HepG2 (cell line): ENCODE data around the gene PUS7. TPM values are rescaled to one million over a fixed set of nuclear protein-coding genes. Genes with fewer than 3 reads are reported as not detected.

Experiments used
- ATAC-seq: fragments of 200-7000 bp; cut with Tn5 transposase; 3 replicates; pipeline ENCODE4 v1.9.1; 2020; ENCODE audit warnings: mild to moderate bottlenecking, moderate library complexity
- Bru-seq: library from RNA; stranded (reverse); fragments of 400-500 nt; gene quantifications from one replicate; lab custom pipeline; 2021; lab: Mats Ljungman, UMichigan
- BruChase-seq, 2 experiments: library from RNA; stranded (reverse); fragments of 400-500 nt; gene quantifications; one replicate each; lab custom pipeline; 2021; lab: Mats Ljungman, UMichigan
- BruUV-seq: library from RNA; stranded (reverse); fragments of 400-500 nt; replicated peaks from 2 replicates; lab custom pipeline; 2021; lab: Mats Ljungman, UMichigan
- CTCF ChIA-PET: fragments of 300-600 bp; formaldehyde crosslinking; extraction: SDS; loops from one replicate; lab custom pipeline; 2021; ENCODE audit warnings: low total read pairs, inconsistent platforms, low intra/inter-chr PET ratio; lab: Yijun Ruan, JAX
- POLR2A ChIA-PET: fragments of 350-600 bp; sonication (Branson Sonifier 250); formaldehyde crosslinking; loops from one replicate; lab custom pipeline; 2020; ENCODE audit warnings: antibody characterized with exemption, inconsistent platforms; lab: Yijun Ruan, JAX
- DNase-seq: peaks from one replicate; pipeline ENCODE4 v3.0.0-alpha.2; 2015; ENCODE audit warnings: low spot score
- FAIRE-seq: peaks from 3 replicates; lab custom pipeline; 2011; peaks lifted over from hg19 to GRCh38; lab: Jason Lieb, UNC
- H2AFZ ChIP-seq: one replicate; pipeline ENCODE4 v1.6.1; 2011; ENCODE audit warnings: low read length, inconsistent platforms
- H3K27ac ChIP-seq: fragments of 300-600 bp; 3 replicates; pipeline ENCODE4 v1.8.0; 2011; ENCODE audit warnings: mixed run types, mild to moderate bottlenecking, mixed read lengths, low read length, inconsistent platforms; ENCODE audit not compliant: insufficient read depth; ENCODE audit errors: extremely low read length
- H3K27me3 ChIP-seq, 2 experiments: fragments of 200-600 bp in 1 of 2; 2 replicates in 1 of 2; 3 replicates in 1 of 2; pipeline versions ENCODE4 v1.6.0 to v1.8.0; 2011; ENCODE audit warnings: low read length in 2 of 2, mild to moderate bottlenecking in 2 of 2, moderate library complexity in 2 of 2, inconsistent platforms in 1 of 2; ENCODE audit not compliant: insufficient read depth in 2 of 2, control insufficient read depth in 1 of 2
- H3K36me3 ChIP-seq, 2 experiments: fragments of 200-600 bp in 1 of 2; replicated peaks in 1 of 2; 2 replicates in 1 of 2; 3 replicates in 1 of 2; pipeline versions ENCODE4 v1.5.1 to v1.8.0; 2011; ENCODE audit warnings: low read length in 2 of 2, inconsistent platforms in 1 of 2; ENCODE audit not compliant: insufficient read depth in 2 of 2, control insufficient read depth in 1 of 2
- H3K4me1 ChIP-seq: 2 replicates; pipeline ENCODE4 v1.5.1; 2012; ENCODE audit warnings: low read length, inconsistent platforms; ENCODE audit not compliant: insufficient read depth
- H3K4me2 ChIP-seq: 2 replicates; pipeline ENCODE4 v1.6.0; 2011; ENCODE audit warnings: low read depth, low read length, inconsistent platforms
- H3K4me3 ChIP-seq, 3 experiments: fragments of 200-600 bp in 1 of 3; sonication (generic), shearing (Covaris generic) in 1 of 3; replicated peaks in 1 of 3; 2 replicates each; pipeline ENCODE4 v1.5.1; 2011 to 2016; ENCODE audit warnings: low read length in 3 of 3, inconsistent platforms in 2 of 3, low read depth in 2 of 3, mild to moderate bottlenecking in 2 of 3, control low read depth in 1 of 3, mixed read lengths in 1 of 3; ENCODE audit not compliant: insufficient read depth in 1 of 3
- H3K79me2 ChIP-seq: one replicate; pipeline ENCODE4 v1.6.1; 2011; ENCODE audit warnings: low read length, inconsistent platforms; ENCODE audit not compliant: insufficient read depth
- H3K9ac ChIP-seq: 2 replicates; pipeline ENCODE4 v1.6.0; 2011; ENCODE audit warnings: mild to moderate bottlenecking, low read depth, low read length, inconsistent platforms; ENCODE audit not compliant: insufficient read depth
- H3K9me3 ChIP-seq: 2 replicates; pipeline ENCODE4 v1.5.1; 2012; ENCODE audit warnings: mild to moderate bottlenecking, low read length
- H4K20me1 ChIP-seq: 2 replicates; pipeline ENCODE4 v1.6.0; 2011; ENCODE audit warnings: inconsistent platforms, mild to moderate bottlenecking, low read length, moderate library complexity; ENCODE audit not compliant: insufficient read depth
- NR2C2 ChIP-seq: sonication (generic); formaldehyde crosslinking; IDR thresholded peaks from 2 replicates; pipeline ENCODE4 v1.4.0; 2020; ENCODE audit warnings: missing genetic modification reagents, mild to moderate bottlenecking, moderate library complexity, borderline replicate concordance
- SP1 ChIP-seq, 2 experiments: fragments of 450-650 bp in 1 of 2; sonication (generic) in 1 of 2; formaldehyde crosslinking in 1 of 2; IDR thresholded peaks; 2 replicates each; pipeline versions ENCODE4 v1.4.0 to v1.6.1; 2016 to 2020; ENCODE audit warnings: missing genetic modification reagents in 1 of 2
- TCF7 ChIP-seq: sonication (generic); IDR thresholded peaks from 2 replicates; pipeline ENCODE4 v1.6.1; 2016; ENCODE audit warnings: antibody characterized with exemption, low read depth
- U2AF2 ChIP-seq: fragments of 200-400 bp; formaldehyde crosslinking; IDR thresholded peaks from 2 replicates; pipeline ENCODE4 v1.6.1; 2017; ENCODE audit warnings: low read depth, mild to moderate bottlenecking, low read length
- ZBTB33 ChIP-seq: sonication (generic); formaldehyde crosslinking; IDR thresholded peaks from 2 replicates; pipeline ENCODE4 v1.4.0; 2020; ENCODE audit warnings: missing genetic modification reagents
- ZNF143 ChIP-seq: sonication (generic); formaldehyde crosslinking; IDR thresholded peaks from 2 replicates; pipeline ENCODE4 v1.4.0; 2020; ENCODE audit warnings: missing genetic modification reagents
- ZNF350 ChIP-seq: sonication (generic); formaldehyde crosslinking; IDR thresholded peaks from 2 replicates; pipeline ENCODE4 v1.4.0; 2020; ENCODE audit warnings: mild to moderate bottlenecking, low read depth, missing genetic modification reagents, borderline replicate concordance
- ZNF460 ChIP-seq: sonication (generic); formaldehyde crosslinking; IDR thresholded peaks from 2 replicates; pipeline ENCODE4 v1.5.1; 2020; ENCODE audit warnings: missing genetic modification reagents, mild to moderate bottlenecking, borderline replicate concordance
- ZNF550 ChIP-seq: sonication (generic); formaldehyde crosslinking; IDR thresholded peaks from 2 replicates; pipeline ENCODE4 v1.4.0; 2020; ENCODE audit warnings: mild to moderate bottlenecking, missing genetic modification reagents, borderline replicate concordance
- ZNF7 ChIP-seq: IDR thresholded peaks from 2 replicates; pipeline ENCODE4 v1.6.1; 2016; ENCODE audit warnings: missing biosample characterization, missing genetic modification reagents
- WGBS: methylation state at CpG from one replicate; pipeline ENCODE4 v1.1.6; 2017; ENCODE audit warnings: low lambda C conversion rate; 5-methylcytosine and 5-hydroxymethylcytosine counted together
- in situ Hi-C: cut with HindIII; loops from 2 replicates; pipeline ENCODE4 v1.10.0; 2017; ENCODE audit warnings: low pct_unique_long_range_greater_than_20kb; ENCODE audit not compliant: extremely low pct_ligation_motif_present
- intact Hi-C: fragments of 100-400 bp; cut with micrococcal nuclease; formaldehyde crosslinking; loops from one replicate; pipeline ENCODE4 v1.10.0; 2022; ENCODE audit not compliant: unreplicated experiment
- long read RNA-seq, 2 experiments: library from RNA in 1 of 2; library from polyadenylated mRNA in 1 of 2; stranded (forward) in 1 of 2; unstranded in 1 of 2; transcript quantifications; one replicate each; pipeline ENCODE4 v2.0.0, GENCODE V29; 2019 to 2022
- polyA minus RNA-seq, 3 experiments: library from RNA; depleted of rRNA, polyadenylated mRNA; stranded (reverse); fragments of >200 nt; gene quantifications; 2 replicates each; pipeline ENCODE4 v1.2.3, GENCODE V29; 2011; ENCODE audit warnings: low replicate concordance in 1 of 3
- polyA plus RNA-seq, 8 experiments: library from polyadenylated mRNA; depleted of rRNA in 3 of 8; stranded (reverse) in 7 of 8; unstranded in 1 of 8; fragments of >200 nt; fragmentation: Illumina TruSeq in 4 of 8; extraction: Trizol in 4 of 8; gene quantifications; 2 replicates each; pipeline versions ENCODE4 v1.2.1 to v1.2.3, GENCODE V29; 2011 to 2016; ENCODE audit warnings: low read depth in 4 of 8, missing spikeins in 1 of 8, mixed read lengths in 1 of 8; ENCODE audit not compliant: insufficient read depth in 1 of 8
- total RNA-seq, 5 experiments: library from RNA; depleted of rRNA; stranded (reverse); fragments of >200 nt; fragmentation: Illumina TruSeq; extraction: Trizol; gene quantifications; 2 replicates each; pipeline ENCODE4 v1.2.3, GENCODE V29; 2016; ENCODE audit warnings: low read depth in 1 of 5
- TF ChIP-seq, protein P1 (sequence below): IDR thresholded peaks from 2 replicates; pipeline ENCODE4 v1.6.1; 2016; ENCODE audit warnings: missing genetic modification reagents, missing compliant biosample characterization
- TF ChIP-seq, protein P2 (sequence below), 2 experiments: sonication (generic) in 1 of 2; formaldehyde crosslinking in 1 of 2; IDR thresholded peaks; 2 replicates each; pipeline versions ENCODE4 v1.4.0 to v1.6.1; 2018 to 2020; ENCODE audit warnings: missing genetic modification reagents in 2 of 2, borderline replicate concordance in 1 of 2, low read depth in 1 of 2, mild to moderate bottlenecking in 1 of 2, missing biosample characterization in 1 of 2

PUS7 gene
- total RNA-seq (2016; rRNA removed; fragmentation: Illumina TruSeq; extraction: Trizol): 41.2 and 47.2 TPM in 2 replicates
- total RNA-seq (2016; cell fraction: cytosol; rRNA removed; fragmentation: Illumina TruSeq; extraction: Trizol; ENCODE audit: low read depth): 22.6 and 23.7 TPM in 2 replicates
- 42.7 and 45.2 TPM in 2 replicates for total RNA-seq (2016; cell fraction: insoluble cytoplasmic fraction; rRNA removed; fragmentation: Illumina TruSeq; extraction: Trizol)
- total RNA-seq (2016; cell fraction: membrane; rRNA removed; fragmentation: Illumina TruSeq; extraction: Trizol): 18.0 and 20.3 TPM in 2 replicates
- 28.4 and 39.1 TPM in 2 replicates for total RNA-seq (2016; cell fraction: nucleus; rRNA removed; fragmentation: Illumina TruSeq; extraction: Trizol)
- 14.4 and 16.6 TPM in 2 replicates for polyA plus RNA-seq (2011; rRNA removed)
- 6.6 and 8.9 TPM in 2 replicates for polyA plus RNA-seq (2011; cell fraction: cytosol; rRNA removed)
- polyA plus RNA-seq (2011; cell fraction: nucleus; rRNA removed): 10.5 and 23.3 TPM in 2 replicates
- polyA plus RNA-seq (2012): 16.4 and 16.5 TPM in 2 replicates
- polyA plus RNA-seq (2016; cell fraction: cytosol; fragmentation: Illumina TruSeq; extraction: Trizol; ENCODE audit: low read depth): 1.8 and 1.9 TPM in 2 replicates
- 34.6 and 37.3 TPM in 2 replicates for polyA plus RNA-seq (2016; cell fraction: insoluble cytoplasmic fraction; fragmentation: Illumina TruSeq; extraction: Trizol; ENCODE audit: low read depth)
- polyA plus RNA-seq (2016; cell fraction: membrane; fragmentation: Illumina TruSeq; extraction: Trizol; ENCODE audit: low read depth): 5.0 and 5.1 TPM in 2 replicates
- polyA plus RNA-seq (2016; cell fraction: nucleus; fragmentation: Illumina TruSeq; extraction: Trizol; ENCODE audit: insufficient read depth, low read depth): 42.8 and 48.3 TPM in 2 replicates
- 4.0 and 7.8 TPM in 2 replicates for polyA minus RNA-seq (2011; rRNA and poly(A)+ RNA removed; ENCODE audit: low replicate concordance)
- 9.5 and 11.1 TPM in 2 replicates for polyA minus RNA-seq (2011; cell fraction: cytosol; rRNA and poly(A)+ RNA removed)
- 26.7 and 41.0 TPM in 2 replicates for polyA minus RNA-seq (2011; cell fraction: nucleus; rRNA and poly(A)+ RNA removed)
- Bru-seq, nascent RNA: percentile 83 among the genes with signal in this experiment
- BruChase-seq, experiment 1, labeled RNA remaining after a 6-hour chase: percentile 88 among the genes with signal in this experiment
- percentile 90 among the genes with signal in this experiment for BruChase-seq, experiment 2, labeled RNA remaining after a 2-hour chase
- long read RNA-seq, experiment 1, transcript PUS7-201 (16 exons, 3,480 nt): major isoform, 7 of 21 reads
- long read RNA-seq, experiment 1, partial matches to known transcripts: 7 of 21 reads
- long read RNA-seq, experiment 1, other reads (novel, unspliced or antisense): 4 of 21 reads
- long read RNA-seq, experiment 2, transcript PUS7-202 (16 exons, 2,356 nt): major isoform, 6 of 48 reads
- long read RNA-seq, experiment 2, partial matches to known transcripts: 6 of 48 reads
- long read RNA-seq, experiment 2, other reads (novel, unspliced or antisense): 32 of 48 reads

GRCh38 chr7:105521717-105522463 is at the start of gene PUS7:
Gene PUS7, minus strand, starts transcription at chr7:105522271. Its CDS starts 13,759 bp downstream, at chr7:105508512.
- peak within 1 kb of the TSS; percentile 90 for H3K4me2 ChIP-seq
- H2AFZ ChIP-seq: peak within 1 kb of the TSS; percentile 98
- peak within 1 kb of the TSS; percentile 79 for H3K9ac ChIP-seq
- BruUV-seq: no TSS peak
- H3K4me1 ChIP-seq: peaks cover 32% of the 10 kb centered on the region
- peaks cover 0 to 17% of the 10 kb centered on the region in 2 experiments; a peak in 2 of 5 replicates for H3K36me3 ChIP-seq
- peak; percentile 94 for ATAC-seq
- intact Hi-C loops (no loop called here), in situ Hi-C loops (no loop called here)
- peaks cover 35% of the 10 kb centered on the region for H3K79me2 ChIP-seq
- peak; percentile 26 for FAIRE-seq
- peak; percentile 76 for DNase-seq
- H3K9me3 ChIP-seq: no peaks in the 10 kb centered on the region
- WGBS: 0% methylated on average over 3 of the region's 96 CpGs
- peak within 1 kb of the TSS; percentile 97 for H3K27ac ChIP-seq
- H3K27me3 ChIP-seq: no peaks in the 10 kb centered on the region
- ChIA-PET CTCF (no interaction called here), POLR2A (interaction anchor here (1.6 to 2.3 kb wide), 2 partner anchors 10 kb away, joined by 15 to 18 read pairs; partner anchors contain the start of gene RINT1)
- no peaks in the 10 kb centered on the region for H4K20me1 ChIP-seq
- H3K4me3 ChIP-seq: peak within 1 kb of the TSS; percentile 81 to 95 (median 93)
- TF ChIP-seq ZNF350 (CRISPR knock-in tag) (no peak), TCF7 (no peak), ZBTB33 (no peak), ZNF460 (no peak), ZNF7 (CRISPR knock-in tag) (no peak), ZNF143 (CRISPR knock-in tag) (peak; percentile 46; the same call in 1 of the 2 replicates), NR2C2 (CRISPR knock-in tag) (no peak; the same call in 1 of the 2 replicates), U2AF2 (no peak), ZNF550 (no peak), SP1 (IDR thresholded peaks at IDR 0.05) (no peak), SP1 (CRISPR knock-in tag; IDR thresholded peaks at IDR 0.05) (peak; percentile 58)
- TF ChIP-seq, protein P1, sequence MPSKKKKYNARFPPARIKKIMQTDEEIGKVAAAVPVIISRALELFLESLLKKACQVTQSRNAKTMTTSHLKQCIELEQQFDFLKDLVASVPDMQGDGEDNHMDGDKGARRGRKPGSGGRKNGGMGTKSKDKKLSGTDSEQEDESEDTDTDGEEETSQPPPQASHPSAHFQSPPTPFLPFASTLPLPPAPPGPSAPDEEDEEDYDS: 0 out of 2 replicates have a peak, but pooled peaks have one; percentile 4
- TF ChIP-seq, protein P2, sequence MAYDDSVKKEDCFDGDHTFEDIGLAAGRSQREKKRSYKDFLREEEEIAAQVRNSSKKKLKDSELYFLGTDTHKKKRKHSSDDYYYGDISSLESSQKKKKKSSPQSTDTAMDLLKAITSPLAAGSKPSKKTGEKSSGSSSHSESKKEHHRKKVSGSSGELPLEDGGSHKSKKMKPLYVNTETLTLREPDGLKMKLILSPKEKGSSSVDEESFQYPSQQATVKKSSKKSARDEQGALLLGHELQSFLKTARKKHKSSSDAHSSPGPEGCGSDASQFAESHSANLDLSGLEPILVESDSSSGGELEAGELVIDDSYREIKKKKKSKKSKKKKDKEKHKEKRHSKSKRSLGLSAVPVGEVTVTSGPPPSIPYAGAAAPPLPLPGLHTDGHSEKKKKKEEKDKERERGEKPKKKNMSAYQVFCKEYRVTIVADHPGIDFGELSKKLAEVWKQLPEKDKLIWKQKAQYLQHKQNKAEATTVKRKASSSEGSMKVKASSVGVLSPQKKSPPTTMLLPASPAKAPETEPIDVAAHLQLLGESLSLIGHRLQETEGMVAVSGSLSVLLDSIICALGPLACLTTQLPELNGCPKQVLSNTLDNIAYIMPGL (CRISPR knock-in tag; IDR thresholded peaks at IDR 0.05; ENCODE audit: borderline replicate concordance in 1 of 2, low read depth in 1 of 2): peak in 1 of 2 experiments; percentile 64; a peak in 2 of 4 replicates
